GM21367 (cell line): ENCODE measurements around the gene ROR1.

Experiments used
- ATAC-seq: cut with Tn5 transposase; IDR thresholded peaks from one replicate; pipeline ENCODE4 v1.9.1; 2021; ENCODE audit not compliant: unreplicated experiment

ROR1 gene

GRCh38 chr1:64167176-64167575, 393.4 kb downstream of the ROR1 start:
- ATAC-seq, result no peak

- ATAC-seq, result no peak
Measured at GRCh38 chr1:64171246-64171645, 397.4 kb downstream of the ROR1 start.

- peak; percentile 61 for ATAC-seq
Measured at GRCh38 chr1:64171797-64172281, 398.0 kb downstream of the ROR1 start.

GRCh38 chr1:64172458-64172983, 398.7 kb downstream of the ROR1 start:
- ATAC-seq, result peak; percentile 46

- ATAC-seq, result no peak
Measured at GRCh38 chr1:64173336-64173940, 399.6 kb downstream of the ROR1 start.

- no peak for ATAC-seq
Measured at GRCh38 chr1:64175639-64176038, 401.8 kb downstream of the ROR1 start.

GRCh38 chr1:64176659-64177058, 402.8 kb downstream of the ROR1 start:
- ATAC-seq, result no peak

- no peak for ATAC-seq
Measured at GRCh38 chr1:64179588-64179987, 405.8 kb downstream of the ROR1 start.

- ATAC-seq, result no peak
Measured at GRCh38 chr1:64182207-64182606, 408.4 kb downstream of the ROR1 start.

GRCh38 chr1:64183395-64184002, 409.7 kb downstream of the ROR1 start:
- no peak for ATAC-seq

GRCh38 chr1:64184003-64184440, 410.2 kb downstream of the ROR1 start:
- ATAC-seq, result no peak

- ATAC-seq, result no peak
Measured at GRCh38 chr1:64186138-64186897, 412.5 kb downstream of the ROR1 start.

GRCh38 chr1:64186898-64187280, 413.1 kb downstream of the ROR1 start:
- no peak for ATAC-seq

GRCh38 chr1:64187646-64188045, 413.8 kb downstream of the ROR1 start:
- ATAC-seq, result no peak

GRCh38 chr1:64192290-64192689, 418.5 kb downstream of the ROR1 start:
- no peak for ATAC-seq

GRCh38 chr1:64194168-64195080, 420.6 kb downstream of the ROR1 start:
- no peak for ATAC-seq

- no peak for ATAC-seq
Measured at GRCh38 chr1:64195081-64195395, 421.2 kb downstream of the ROR1 start.

- no peak for ATAC-seq
Measured at GRCh38 chr1:64196074-64196870, 422.5 kb downstream of the ROR1 start.

GRCh38 chr1:64197076-64197475, 423.3 kb downstream of the ROR1 start:
- ATAC-seq, result no peak

- ATAC-seq, result no peak
Measured at GRCh38 chr1:64199154-64199553, 425.3 kb downstream of the ROR1 start.
